ENCODE results near the gene SCAMP4. TPM values are rescaled to one million over a fixed set of nuclear protein-coding genes. Genes with fewer than 3 reads are reported as not detected.

SCAMP4 gene
- total RNA-seq, 1 experiment from 2014 or later, result 18.4 TPM

GRCh38 chr19:1929021-1929742 is 24.0 kb downstream of the SCAMP4 start:
- Histone ChIP-seq H3K27me3 (ENCODE audit: low read length) (no peaks in the 10 kb centered on the region), H2AFZ (ENCODE audit: low read length) (no peak overlapping the region), H3K9ac (ENCODE audit: low read length) (0 out of 2 replicates have a peak overlapping the region, but pooled peaks have one; percentile 33), H3K4me1 (ENCODE audit: low read length) (peaks cover 12% of the 10 kb centered on the region), H3K79me2 (ENCODE audit: low read length) (no peaks in the 10 kb centered on the region), H3K9me2 (replicated peaks; ENCODE audit: insufficient read depth, low read length) (no peaks in the 10 kb centered on the region), H3K4me2 (ENCODE audit: low read depth, low read length, poor library complexity, severe bottlenecking) (peak overlapping the region; percentile 57), H3K9me3 (ENCODE audit: low read length) (peaks cover 9% of the 10 kb centered on the region), H4K20me1 (ENCODE audit: insufficient read depth, low read depth, low read length) (no peaks in the 10 kb centered on the region), H3K36me3 (ENCODE audit: insufficient read depth, low read length) (no peaks in the 10 kb centered on the region), H3K27ac (ENCODE audit: low read length) (no peak overlapping the region), H3K4me3 (ENCODE audit: low read length) (peak overlapping the region; percentile 43; the same call in 1 of the 2 replicates)
- peak; percentile 95 for DNase-seq

GRCh38 chr19:1931445-1931844 is 26.2 kb downstream of the SCAMP4 start:
- no peak overlapping the region for H3K27ac ChIP-seq (ENCODE audit: low read length)
- H3K36me3 ChIP-seq (ENCODE audit: insufficient read depth, low read length), result no peaks in the 10 kb centered on the region
- no peak overlapping the region for H3K4me2 ChIP-seq (ENCODE audit: low read depth, low read length, poor library complexity, severe bottlenecking)
- H2AFZ ChIP-seq (ENCODE audit: low read length), result no peak overlapping the region
- no peaks in the 10 kb centered on the region for H3K9me2 ChIP-seq (replicated peaks; ENCODE audit: insufficient read depth, low read length)
- no peaks in the 10 kb centered on the region for H3K79me2 ChIP-seq (ENCODE audit: low read length)
- no peaks in the 10 kb centered on the region for H4K20me1 ChIP-seq (ENCODE audit: insufficient read depth, low read depth, low read length)
- no peak overlapping the region for H3K9ac ChIP-seq (ENCODE audit: low read length)
- DNase-seq, result no peak
- no peak overlapping the region for H3K4me3 ChIP-seq (ENCODE audit: low read length)
- H3K9me3 ChIP-seq (ENCODE audit: low read length), result peaks cover 13% of the 10 kb centered on the region
- H3K27me3 ChIP-seq (ENCODE audit: low read length), result no peaks in the 10 kb centered on the region
- peaks cover 12% of the 10 kb centered on the region for H3K4me1 ChIP-seq (ENCODE audit: low read length)

- Histone ChIP-seq H3K9me3 (ENCODE audit: low read length) (peaks cover 13% of the 10 kb centered on the region), H3K4me1 (ENCODE audit: low read length) (peaks cover 12% of the 10 kb centered on the region), H3K4me3 (ENCODE audit: low read length) (no peak overlapping the region), H3K4me2 (ENCODE audit: low read depth, low read length, poor library complexity, severe bottlenecking) (no peak overlapping the region), H4K20me1 (ENCODE audit: insufficient read depth, low read depth, low read length) (no peaks in the 10 kb centered on the region), H3K27me3 (ENCODE audit: low read length) (no peaks in the 10 kb centered on the region), H3K27ac (ENCODE audit: low read length) (no peak overlapping the region), H3K36me3 (ENCODE audit: insufficient read depth, low read length) (no peaks in the 10 kb centered on the region), H3K9me2 (replicated peaks; ENCODE audit: insufficient read depth, low read length) (no peaks in the 10 kb centered on the region), H2AFZ (ENCODE audit: low read length) (no peak overlapping the region), H3K9ac (ENCODE audit: low read length) (no peak overlapping the region), H3K79me2 (ENCODE audit: low read length) (no peaks in the 10 kb centered on the region)
- DNase-seq, result no peak
Measured at GRCh38 chr19:1932395-1932794, 27.2 kb downstream of the SCAMP4 start.

GRCh38 chr19:1933244-1933643 is 28.0 kb downstream of the SCAMP4 start:
- H3K9me3 ChIP-seq (ENCODE audit: low read length), result peaks cover 13% of the 10 kb centered on the region
- no peaks in the 10 kb centered on the region for H3K36me3 ChIP-seq (ENCODE audit: insufficient read depth, low read length)
- H3K4me1 ChIP-seq (ENCODE audit: low read length), result peaks cover 12% of the 10 kb centered on the region
- H3K9ac ChIP-seq (ENCODE audit: low read length), result no peak overlapping the region
- H3K4me2 ChIP-seq (ENCODE audit: low read depth, low read length, poor library complexity, severe bottlenecking), result no peak overlapping the region
- H2AFZ ChIP-seq (ENCODE audit: low read length), result no peak overlapping the region
- H3K4me3 ChIP-seq (ENCODE audit: low read length), result no peak overlapping the region
- no peaks in the 10 kb centered on the region for H3K27me3 ChIP-seq (ENCODE audit: low read length)
- no peaks in the 10 kb centered on the region for H3K9me2 ChIP-seq (replicated peaks; ENCODE audit: insufficient read depth, low read length)
- H4K20me1 ChIP-seq (ENCODE audit: insufficient read depth, low read depth, low read length), result no peaks in the 10 kb centered on the region
- no peak for DNase-seq
- H3K27ac ChIP-seq (ENCODE audit: low read length), result no peak overlapping the region
- no peaks in the 10 kb centered on the region for H3K79me2 ChIP-seq (ENCODE audit: low read length)

- H3K27ac ChIP-seq (ENCODE audit: low read length), result no peak overlapping the region
- H3K9me2 ChIP-seq (replicated peaks; ENCODE audit: insufficient read depth, low read length), result no peaks in the 10 kb centered on the region
- H3K9me3 ChIP-seq (ENCODE audit: low read length), result peaks cover 13% of the 10 kb centered on the region
- no peaks in the 10 kb centered on the region for H3K79me2 ChIP-seq (ENCODE audit: low read length)
- no peaks in the 10 kb centered on the region for H4K20me1 ChIP-seq (ENCODE audit: insufficient read depth, low read depth, low read length)
- H3K9ac ChIP-seq (ENCODE audit: low read length), result no peak overlapping the region
- peaks cover 11% of the 10 kb centered on the region for H3K4me1 ChIP-seq (ENCODE audit: low read length)
- no peak for DNase-seq
- H2AFZ ChIP-seq (ENCODE audit: low read length), result no peak overlapping the region
- H3K27me3 ChIP-seq (ENCODE audit: low read length), result no peaks in the 10 kb centered on the region
- no peak overlapping the region for H3K4me3 ChIP-seq (ENCODE audit: low read length)
- H3K4me2 ChIP-seq (ENCODE audit: low read depth, low read length, poor library complexity, severe bottlenecking), result no peak overlapping the region
- H3K36me3 ChIP-seq (ENCODE audit: insufficient read depth, low read length), result no peaks in the 10 kb centered on the region
Measured at GRCh38 chr19:1933942-1934341, 28.7 kb downstream of the SCAMP4 start.

GRCh38 chr19:1935484-1936208 is 30.4 kb downstream of the SCAMP4 start:
- Histone ChIP-seq H4K20me1 (ENCODE audit: insufficient read depth, low read depth, low read length) (no peaks in the 10 kb centered on the region), H3K27ac (ENCODE audit: low read length) (no peak overlapping the region), H3K9me2 (replicated peaks; ENCODE audit: insufficient read depth, low read length) (no peaks in the 10 kb centered on the region), H3K79me2 (ENCODE audit: low read length) (no peaks in the 10 kb centered on the region), H3K4me1 (ENCODE audit: low read length) (peaks cover 10% of the 10 kb centered on the region), H3K9me3 (ENCODE audit: low read length) (peaks cover 13% of the 10 kb centered on the region), H3K27me3 (ENCODE audit: low read length) (no peaks in the 10 kb centered on the region), H2AFZ (ENCODE audit: low read length) (no peak overlapping the region), H3K36me3 (ENCODE audit: insufficient read depth, low read length) (no peaks in the 10 kb centered on the region), H3K4me2 (ENCODE audit: low read depth, low read length, poor library complexity, severe bottlenecking) (no peak overlapping the region), H3K9ac (ENCODE audit: low read length) (no peak overlapping the region), H3K4me3 (ENCODE audit: low read length) (no peak overlapping the region)
- peak; percentile 78 for DNase-seq

GRCh38 chr19:1936430-1936829 is 31.2 kb downstream of the SCAMP4 start:
- H4K20me1 ChIP-seq (ENCODE audit: insufficient read depth, low read depth, low read length), result no peaks in the 10 kb centered on the region
- no peak overlapping the region for H3K4me2 ChIP-seq (ENCODE audit: low read depth, low read length, poor library complexity, severe bottlenecking)
- no peak overlapping the region for H3K9ac ChIP-seq (ENCODE audit: low read length)
- peaks cover 10% of the 10 kb centered on the region for H3K4me1 ChIP-seq (ENCODE audit: low read length)
- H3K27ac ChIP-seq (ENCODE audit: low read length), result no peak overlapping the region
- H3K36me3 ChIP-seq (ENCODE audit: insufficient read depth, low read length), result no peaks in the 10 kb centered on the region
- H3K9me3 ChIP-seq (ENCODE audit: low read length), result peaks cover 12% of the 10 kb centered on the region
- no peak for DNase-seq
- H3K79me2 ChIP-seq (ENCODE audit: low read length), result peaks cover 1% of the 10 kb centered on the region
- H2AFZ ChIP-seq (ENCODE audit: low read length), result no peak overlapping the region
- no peaks in the 10 kb centered on the region for H3K9me2 ChIP-seq (replicated peaks; ENCODE audit: insufficient read depth, low read length)
- H3K4me3 ChIP-seq (ENCODE audit: low read length), result no peak overlapping the region
- H3K27me3 ChIP-seq (ENCODE audit: low read length), result no peaks in the 10 kb centered on the region

- Histone ChIP-seq H2AFZ (ENCODE audit: low read length) (no peak overlapping the region), H3K79me2 (ENCODE audit: low read length) (peaks cover 8% of the 10 kb centered on the region), H3K36me3 (ENCODE audit: insufficient read depth, low read length) (no peaks in the 10 kb centered on the region), H3K4me3 (ENCODE audit: low read length) (no peak overlapping the region), H3K27me3 (ENCODE audit: low read length) (no peaks in the 10 kb centered on the region), H3K9me3 (ENCODE audit: low read length) (peaks cover 7% of the 10 kb centered on the region; the same call in 1 of the 2 replicates), H3K9ac (ENCODE audit: low read length) (no peak overlapping the region), H3K27ac (ENCODE audit: low read length) (no peak overlapping the region), H4K20me1 (ENCODE audit: insufficient read depth, low read depth, low read length) (no peaks in the 10 kb centered on the region), H3K9me2 (replicated peaks; ENCODE audit: insufficient read depth, low read length) (no peaks in the 10 kb centered on the region), H3K4me2 (ENCODE audit: low read depth, low read length, poor library complexity, severe bottlenecking) (no peak overlapping the region), H3K4me1 (ENCODE audit: low read length) (peaks cover 10% of the 10 kb centered on the region)
- no peak for DNase-seq
Measured at GRCh38 chr19:1936916-1937610, 31.9 kb downstream of the SCAMP4 start.
